KMS-11 (cell line): ENCODE results near the gene CIB2.

Source experiments
- H2AFZ ChIP-seq: fragments of 200-600 bp; sonication (generic); 2 replicates; pipeline ENCODE4 v1.6.1; 2016; ENCODE audit warnings: antibody characterized with exemption, mixed run types, low read depth
- H3K27ac ChIP-seq: fragments of 200-600 bp; sonication (generic); 2 replicates; pipeline ENCODE4 v1.6.1; 2016; ENCODE audit warnings: mild to moderate bottlenecking, mixed run types
- H3K27me3 ChIP-seq: fragments of 200-600 bp; sonication (generic); 2 replicates; pipeline ENCODE4 v1.6.1; 2017; ENCODE audit warnings: mild to moderate bottlenecking, low read depth, mixed run types, moderate library complexity; ENCODE audit not compliant: insufficient read depth
- H3K36me3 ChIP-seq: fragments of 200-600 bp; sonication (generic); 2 replicates; pipeline ENCODE4 v1.6.1; 2017; ENCODE audit warnings: mild to moderate bottlenecking, mixed run types; ENCODE audit not compliant: insufficient read depth
- H3K4me1 ChIP-seq: fragments of 200-600 bp; sonication (generic); 2 replicates; pipeline ENCODE4 v1.6.1; 2016; ENCODE audit warnings: mild to moderate bottlenecking, low read depth, mixed run types; ENCODE audit not compliant: poor library complexity, severe bottlenecking
- H3K4me2 ChIP-seq: fragments of 200-600 bp; sonication (generic); 2 replicates; pipeline ENCODE4 v1.7.0; 2016; ENCODE audit warnings: mild to moderate bottlenecking, mixed run types
- H3K4me3 ChIP-seq: fragments of 200-600 bp; sonication (generic); IDR thresholded peaks from 2 replicates; pipeline ENCODE4 v1.6.1; 2017; ENCODE audit warnings: low read depth, low read length, mixed read lengths; ENCODE audit not compliant: insufficient read depth
- H3K79me2 ChIP-seq: fragments of 200-600 bp; sonication (generic); 2 replicates; pipeline ENCODE4 v1.6.1; 2016; ENCODE audit warnings: low read depth, mixed run types; ENCODE audit not compliant: insufficient read depth
- H3K9ac ChIP-seq: fragments of 200-600 bp; sonication (generic); 2 replicates; pipeline ENCODE4 v1.6.1; 2016; ENCODE audit warnings: mild to moderate bottlenecking, mixed run types
- H4K20me1 ChIP-seq: fragments of 200-600 bp; sonication (generic); 2 replicates; pipeline ENCODE4 v1.6.1; 2016; ENCODE audit warnings: mild to moderate bottlenecking, mixed run types; ENCODE audit not compliant: insufficient read depth
- CTCF ChIP-seq: fragments of 200-600 bp; sonication (generic); conservative IDR thresholded peaks from 2 replicates; pipeline ENCODE4 v1.6.1; 2017; ENCODE audit warnings: low read depth, mild to moderate bottlenecking, antibody characterized with exemption, low read length, moderate library complexity, mixed read lengths

The CIB2 gene

GRCh38 chr15:78054966-78055365 lies 76.3 kb downstream of the CIB2 start:
- H4K20me1 ChIP-seq: no peaks in the 10 kb centered on the region
- H3K4me3 ChIP-seq: no peak overlapping the region
- H3K27ac ChIP-seq: no peak overlapping the region
- H2AFZ ChIP-seq: no peak overlapping the region
- no peaks in the 10 kb centered on the region for H3K36me3 ChIP-seq
- H3K27me3 ChIP-seq: no peaks in the 10 kb centered on the region
- peaks cover 44% of the 10 kb centered on the region; the same call in 1 of the 2 replicates for H3K79me2 ChIP-seq
- no peak overlapping the region for H3K9ac ChIP-seq
- peaks cover 70% of the 10 kb centered on the region for H3K4me1 ChIP-seq
- H3K4me2 ChIP-seq: no peak overlapping the region
- TF ChIP-seq CTCF: no peak
